ENCODE results near the gene WDR33.

DNA sequence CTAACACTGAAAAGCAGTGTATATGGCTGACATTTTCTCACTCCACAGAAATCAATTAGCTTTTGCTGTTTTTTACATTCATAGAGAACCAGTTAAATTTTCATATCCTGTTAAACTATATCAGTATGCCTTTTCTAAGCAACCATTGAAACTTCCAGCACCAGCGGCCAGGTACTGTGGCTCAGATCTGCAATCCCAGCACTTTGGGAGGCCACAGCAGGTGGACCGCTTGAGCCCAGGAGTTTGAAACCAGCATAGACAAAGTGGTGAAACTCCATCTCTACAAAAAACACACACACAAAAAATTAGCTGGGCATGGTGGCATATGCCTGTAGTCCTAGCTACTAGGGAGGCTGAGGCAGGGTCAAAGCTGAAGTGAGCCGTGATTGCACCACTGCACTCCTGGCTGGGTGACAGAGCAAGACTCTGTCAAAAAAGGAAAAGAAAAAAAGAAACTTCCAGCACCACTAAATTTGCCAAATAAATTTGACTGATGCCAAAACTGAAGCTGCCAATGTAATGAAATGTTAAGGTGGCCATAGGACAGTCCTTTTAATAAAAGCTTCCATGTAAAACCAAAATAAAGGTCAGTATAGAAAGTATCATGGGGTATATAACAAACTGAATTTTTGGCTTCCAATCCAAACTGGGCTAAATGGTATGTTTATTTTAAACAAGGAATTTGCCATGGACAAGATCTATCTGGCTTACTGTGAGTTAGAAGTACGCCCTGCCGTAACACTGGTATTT is 106.2 kb downstream of the WDR33 start:
- TF ChIP-seq RAD21 (IDR thresholded peaks at IDR 0.05; ENCODE audit: low read depth) (no peak), EP300 (IDR thresholded peaks at IDR 0.05; ENCODE audit: borderline replicate concordance) (no peak), TEAD4 (IDR thresholded peaks at IDR 0.05) (no peak), FOXM1 (IDR thresholded peaks at IDR 0.05; ENCODE audit: borderline replicate concordance, low read depth) (no peak), CEBPB (IDR thresholded peaks at IDR 0.05) (no peak)
- TF ChIP-seq, protein P1, sequence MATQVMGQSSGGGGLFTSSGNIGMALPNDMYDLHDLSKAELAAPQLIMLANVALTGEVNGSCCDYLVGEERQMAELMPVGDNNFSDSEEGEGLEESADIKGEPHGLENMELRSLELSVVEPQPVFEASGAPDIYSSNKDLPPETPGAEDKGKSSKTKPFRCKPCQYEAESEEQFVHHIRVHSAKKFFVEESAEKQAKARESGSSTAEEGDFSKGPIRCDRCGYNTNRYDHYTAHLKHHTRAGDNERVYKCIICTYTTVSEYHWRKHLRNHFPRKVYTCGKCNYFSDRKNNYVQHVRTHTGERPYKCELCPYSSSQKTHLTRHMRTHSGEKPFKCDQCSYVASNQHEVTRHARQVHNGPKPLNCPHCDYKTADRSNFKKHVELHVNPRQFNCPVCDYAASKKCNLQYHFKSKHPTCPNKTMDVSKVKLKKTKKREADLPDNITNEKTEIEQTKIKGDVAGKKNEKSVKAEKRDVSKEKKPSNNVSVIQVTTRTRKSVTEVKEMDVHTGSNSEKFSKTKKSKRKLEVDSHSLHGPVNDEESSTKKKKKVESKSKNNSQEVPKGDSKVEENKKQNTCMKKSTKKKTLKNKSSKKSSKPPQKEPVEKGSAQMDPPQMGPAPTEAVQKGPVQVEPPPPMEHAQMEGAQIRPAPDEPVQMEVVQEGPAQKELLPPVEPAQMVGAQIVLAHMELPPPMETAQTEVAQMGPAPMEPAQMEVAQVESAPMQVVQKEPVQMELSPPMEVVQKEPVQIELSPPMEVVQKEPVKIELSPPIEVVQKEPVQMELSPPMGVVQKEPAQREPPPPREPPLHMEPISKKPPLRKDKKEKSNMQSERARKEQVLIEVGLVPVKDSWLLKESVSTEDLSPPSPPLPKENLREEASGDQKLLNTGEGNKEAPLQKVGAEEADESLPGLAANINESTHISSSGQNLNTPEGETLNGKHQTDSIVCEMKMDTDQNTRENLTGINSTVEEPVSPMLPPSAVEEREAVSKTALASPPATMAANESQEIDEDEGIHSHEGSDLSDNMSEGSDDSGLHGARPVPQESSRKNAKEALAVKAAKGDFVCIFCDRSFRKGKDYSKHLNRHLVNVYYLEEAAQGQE (IDR thresholded peaks at IDR 0.05; ENCODE audit: low read depth): no peak
- TF ChIP-seq, protein P2, sequence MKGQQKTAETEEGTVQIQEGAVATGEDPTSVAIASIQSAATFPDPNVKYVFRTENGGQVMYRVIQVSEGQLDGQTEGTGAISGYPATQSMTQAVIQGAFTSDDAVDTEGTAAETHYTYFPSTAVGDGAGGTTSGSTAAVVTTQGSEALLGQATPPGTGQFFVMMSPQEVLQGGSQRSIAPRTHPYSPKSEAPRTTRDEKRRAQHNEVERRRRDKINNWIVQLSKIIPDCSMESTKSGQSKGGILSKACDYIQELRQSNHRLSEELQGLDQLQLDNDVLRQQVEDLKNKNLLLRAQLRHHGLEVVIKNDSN (IDR thresholded peaks at IDR 0.05): no peak

Data from Ishikawa (cell line).